HEK293T (cell line): ENCODE results near the gene TRAPPC10.

Source experiments
- CTCF ChIA-PET: fragments of 350-600 bp; formaldehyde crosslinking; extraction: SDS; loops from one replicate; lab custom pipeline; 2021; ENCODE audit warnings: antibody characterized with exemption, inconsistent platforms; lab: Yijun Ruan, JAX
- POLR2A ChIA-PET: fragments of 350-600 bp; formaldehyde crosslinking; extraction: SDS; loops from one replicate; lab custom pipeline; 2020; ENCODE audit warnings: antibody characterized with exemption, inconsistent platforms; lab: Yijun Ruan, JAX
- DNase-seq: peaks from one replicate; pipeline ENCODE4 v3.0.0; 2012; ENCODE audit warnings: mixed read lengths; ENCODE audit errors: extremely low spot score
- ARNT ChIP-seq: fragments of 450-650 bp; IDR thresholded peaks from 2 replicates; pipeline ENCODE4 v1.6.1; 2017; ENCODE audit warnings: mild to moderate bottlenecking
- BHLHE40 ChIP-seq: fragments of 450-650 bp; IDR thresholded peaks from 2 replicates; pipeline ENCODE4 v1.6.1; 2016; ENCODE audit warnings: mild to moderate bottlenecking, moderate library complexity, borderline replicate concordance
- CTBP1 ChIP-seq: fragments of 450-650 bp; IDR thresholded peaks from 2 replicates; pipeline ENCODE4 v1.6.1; 2016; ENCODE audit warnings: borderline replicate concordance
- ELF4 ChIP-seq: fragments of 450-650 bp; IDR thresholded peaks from 2 replicates; pipeline ENCODE4 v1.6.1; 2017; ENCODE audit warnings: antibody characterized with exemption
- FOXA1 ChIP-seq: fragments of 450-650 bp; IDR thresholded peaks from 2 replicates; pipeline ENCODE4 v1.6.1; 2016; ENCODE audit warnings: mild to moderate bottlenecking
- FOXK2 ChIP-seq: fragments of 450-650 bp; IDR thresholded peaks from 2 replicates; pipeline ENCODE4 v1.6.1; 2016; ENCODE audit warnings: mild to moderate bottlenecking
- FOXM1 ChIP-seq: fragments of 450-650 bp; IDR thresholded peaks from 2 replicates; pipeline ENCODE4 v1.6.1; 2017; ENCODE audit warnings: mild to moderate bottlenecking, borderline replicate concordance
- HDGF ChIP-seq: fragments of 450-650 bp; IDR thresholded peaks from 2 replicates; pipeline ENCODE4 v1.6.1; 2017; ENCODE audit warnings: antibody characterized with exemption, borderline replicate concordance
- L3MBTL2 ChIP-seq: fragments of 450-650 bp; conservative IDR thresholded peaks from 2 replicates; pipeline ENCODE4 v1.6.1; 2016; ENCODE audit warnings: mild to moderate bottlenecking
- LEF1 ChIP-seq: fragments of 450-650 bp; IDR thresholded peaks from 2 replicates; pipeline ENCODE4 v1.6.1; 2017; ENCODE audit warnings: mild to moderate bottlenecking, borderline replicate concordance
- NFRKB ChIP-seq: fragments of 450-650 bp; IDR thresholded peaks from 2 replicates; pipeline ENCODE4 v1.6.1; 2016; ENCODE audit warnings: mild to moderate bottlenecking, moderate library complexity
- SP1 ChIP-seq: fragments of 450-650 bp; IDR thresholded peaks from 2 replicates; pipeline ENCODE4 v1.6.1; 2017
- SUZ12 ChIP-seq: fragments of 450-650 bp; IDR thresholded peaks from 2 replicates; pipeline ENCODE4 v1.6.1; 2016; ENCODE audit warnings: mild to moderate bottlenecking
- TARDBP ChIP-seq: fragments of 450-650 bp; IDR thresholded peaks from 2 replicates; pipeline ENCODE4 v1.6.1; 2016
- ZNF384 ChIP-seq: fragments of 450-650 bp; IDR thresholded peaks from 2 replicates; pipeline ENCODE4 v1.6.1; 2016
- TF ChIP-seq, protein P1 (sequence below): fragments of 450-650 bp; IDR thresholded peaks from 2 replicates; pipeline ENCODE4 v1.6.1; 2016

Gene TRAPPC10

GRCh38 chr21:43981151-43981870 is 30.8 kb upstream of the TRAPPC10 start:
- no peak for DNase-seq
- ChIA-PET CTCF (interaction anchor here (1.0 kb wide), 1 partner anchor 42 kb away, joined by 3 read pairs; no protein-coding TSS in a partner anchor), POLR2A (interaction anchor here (0.9 kb wide), 1 partner anchor 192 kb away, joined by 3 read pairs; the partner anchor contains the start of gene RRP1)
- TF ChIP-seq L3MBTL2 = no peak
- TF ChIP-seq SUZ12 = no peak
- TF ChIP-seq BHLHE40 = no peak
- no peak for TF ChIP-seq HDGF
- no peak for TF ChIP-seq TARDBP
- TF ChIP-seq LEF1 = no peak
- TF ChIP-seq ZNF384 = no peak
- TF ChIP-seq, protein P1, sequence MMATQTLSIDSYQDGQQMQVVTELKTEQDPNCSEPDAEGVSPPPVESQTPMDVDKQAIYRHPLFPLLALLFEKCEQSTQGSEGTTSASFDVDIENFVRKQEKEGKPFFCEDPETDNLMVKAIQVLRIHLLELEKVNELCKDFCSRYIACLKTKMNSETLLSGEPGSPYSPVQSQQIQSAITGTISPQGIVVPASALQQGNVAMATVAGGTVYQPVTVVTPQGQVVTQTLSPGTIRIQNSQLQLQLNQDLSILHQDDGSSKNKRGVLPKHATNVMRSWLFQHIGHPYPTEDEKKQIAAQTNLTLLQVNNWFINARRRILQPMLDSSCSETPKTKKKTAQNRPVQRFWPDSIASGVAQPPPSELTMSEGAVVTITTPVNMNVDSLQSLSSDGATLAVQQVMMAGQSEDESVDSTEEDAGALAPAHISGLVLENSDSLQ = no peak
- no peak for TF ChIP-seq CTBP1
- TF ChIP-seq SP1 = no peak
- TF ChIP-seq ELF4 = no peak
- TF ChIP-seq FOXK2 = no peak
- TF ChIP-seq FOXM1 = no peak
- TF ChIP-seq FOXA1 = no peak
- no peak for TF ChIP-seq NFRKB
- TF ChIP-seq ARNT = no peak

- CTCF ChIA-PET = no interaction called here
- DNase-seq = no peak
- TF ChIP-seq NFRKB = no peak
- no peak for TF ChIP-seq HDGF
- no peak for TF ChIP-seq BHLHE40
- TF ChIP-seq SUZ12 = no peak
- TF ChIP-seq SP1 = no peak
- no peak for TF ChIP-seq ELF4
- TF ChIP-seq, protein P1 = no peak
- no peak for TF ChIP-seq TARDBP
- TF ChIP-seq FOXK2 = no peak
- TF ChIP-seq L3MBTL2 = no peak
- no peak for TF ChIP-seq ARNT
- POLR2A ChIA-PET = no interaction called here
These were observed 30.3 kb upstream of the TRAPPC10 start for GRCh38 chr21:43981871-43982210.

DNA sequence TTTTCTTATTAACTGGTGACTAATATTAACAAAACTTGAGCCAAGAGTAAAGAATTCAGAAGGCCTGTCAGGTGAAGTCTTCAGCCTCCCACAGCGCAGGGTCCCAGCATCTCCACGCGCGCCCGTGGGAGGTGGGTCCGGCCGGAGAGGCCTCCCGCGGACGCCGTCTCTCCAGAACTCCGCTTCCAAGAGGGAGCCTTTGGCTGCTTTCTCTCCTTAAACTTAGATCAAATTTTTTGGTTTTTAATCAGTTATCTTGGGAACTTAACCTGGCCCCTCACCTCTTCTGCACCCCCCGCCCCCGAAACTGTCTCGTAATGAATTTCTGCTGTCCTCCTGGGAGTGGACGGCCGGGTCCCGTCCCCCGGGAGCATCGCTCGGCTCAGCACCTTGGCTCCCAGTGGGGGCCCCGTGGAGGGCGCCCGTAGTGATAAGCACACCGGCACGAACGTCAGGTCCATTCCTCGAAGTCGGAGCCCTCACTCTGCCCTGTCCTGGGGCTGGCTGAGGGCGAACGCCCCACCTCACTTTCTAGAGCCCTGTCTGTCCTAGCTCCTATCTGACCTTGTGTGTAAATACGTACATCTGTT is 29.5 kb upstream of the TRAPPC10 start:
- no peak for TF ChIP-seq LEF1
- TF ChIP-seq ARNT = no peak
- no peak for TF ChIP-seq FOXM1
- no peak for TF ChIP-seq BHLHE40
- TF ChIP-seq HDGF = no peak
- no peak for TF ChIP-seq FOXA1
- no peak for TF ChIP-seq SP1
- TF ChIP-seq L3MBTL2 = no peak
- TF ChIP-seq ELF4 = no peak
- TF ChIP-seq CTBP1 = no peak
- no peak for TF ChIP-seq TARDBP
- no peak for TF ChIP-seq SUZ12
- TF ChIP-seq, protein P1 = no peak
- no peak for TF ChIP-seq ZNF384
- TF ChIP-seq NFRKB = no peak
- no peak for TF ChIP-seq FOXK2
- ChIA-PET CTCF (no interaction called here), POLR2A (no interaction called here)
- DNase-seq = no peak

- ChIA-PET POLR2A (no interaction called here), CTCF (no interaction called here)
- TF ChIP-seq ARNT = no peak
- TF ChIP-seq ELF4 = no peak
- TF ChIP-seq FOXK2 = no peak
- no peak for TF ChIP-seq TARDBP
- TF ChIP-seq HDGF = no peak
- no peak for TF ChIP-seq LEF1
- TF ChIP-seq FOXA1 = no peak
- TF ChIP-seq NFRKB = no peak
- no peak for TF ChIP-seq FOXM1
- DNase-seq = no peak
These were observed 28.7 kb upstream of the TRAPPC10 start for GRCh38 chr21:43983390-43983789.

GRCh38 chr21:43983860-43984420 is 28.2 kb upstream of the TRAPPC10 start:
- ChIA-PET POLR2A (no interaction called here), CTCF (interaction anchor here (1.1 kb wide), 1 partner anchor 9 kb away, joined by 3 read pairs; no protein-coding TSS in a partner anchor)
- DNase-seq = no peak
- TF ChIP-seq, protein P1 = no peak
- no peak for TF ChIP-seq ELF4
- TF ChIP-seq FOXA1 = no peak
- no peak for TF ChIP-seq HDGF
- TF ChIP-seq CTBP1 = no peak
- no peak for TF ChIP-seq L3MBTL2
- no peak for TF ChIP-seq ARNT
- no peak for TF ChIP-seq FOXM1
- TF ChIP-seq SP1 = no peak
- TF ChIP-seq FOXK2 = no peak
- no peak for TF ChIP-seq SUZ12
- no peak for TF ChIP-seq ZNF384
- TF ChIP-seq LEF1 = no peak
- no peak for TF ChIP-seq TARDBP
- TF ChIP-seq NFRKB = no peak
- TF ChIP-seq BHLHE40 = no peak
